ENCODE results near the gene JAG1. TPM values are rescaled to one million over a fixed set of nuclear protein-coding genes. Genes with fewer than 3 reads are reported as not detected.

Gene JAG1
- total and polyA plus RNA-seq, 2 donors (not counting 3 experiments of a cell fraction or from before 2014, with no cell fraction given): 19.7 to 37.0 TPM

GRCh38 chr20:10707068-10707467 is 33.3 kb upstream of the JAG1 start:
- CTCF ChIA-PET: interaction anchor here (1.3 kb wide), 1 partner anchor 10 kb away, joined by 4 read pairs; no protein-coding TSS in a partner anchor
- H3K27ac ChIP-seq (ENCODE audit: insufficient read depth, low read depth, low read length): no peak overlapping the region
- POLR2A ChIA-PET: no interaction called here

More at GRCh38 chr20:10707068-10707467, 33.3 kb upstream of the JAG1 start:
- H3K9me1 ChIP-seq (replicated peaks; ENCODE audit: control insufficient read depth, extremely low read depth, insufficient read depth, low read length): no peaks in the 10 kb centered on the region
- no peak for DNase-seq (ENCODE audit: low read depth, low spot score)
- no peak overlapping the region for H3K4me2 ChIP-seq (ENCODE audit: insufficient read depth, low read length)
- H3K27me3 ChIP-seq (ENCODE audit: control insufficient read depth in 2 of 2, insufficient read depth in 2 of 2, low read length in 2 of 2): no peaks in the 10 kb centered on the region
- H3K9ac ChIP-seq (replicated peaks; ENCODE audit: extremely low read depth, insufficient read depth, low read length): no peak overlapping the region
- dilution Hi-C loops (cut with MboI; ENCODE audit: extremely low pct_ligation_motif_present, low sequenced_read_pairs) (no loop called here), intact Hi-C loops (cut with micrococcal nuclease) (no loop called here)
- BruUV-seq (replicated peaks): no TSS peak
- H2AFZ ChIP-seq (ENCODE audit: low read depth, low read length): no peak overlapping the region
- H3K9me3 ChIP-seq (replicated peaks; ENCODE audit: control insufficient read depth, insufficient read depth, low read length): no peaks in the 10 kb centered on the region
- TF ChIP-seq MYC (IDR thresholded peaks at IDR 0.05; ENCODE audit: low read depth, low read length) (no peak), FOS (IDR thresholded peaks at IDR 0.05; ENCODE audit: borderline replicate concordance, insufficient read depth, low read length) (no peak), MAX (IDR thresholded peaks at IDR 0.05; ENCODE audit: insufficient read depth, insufficient read length) (no peak), CTCF (IDR thresholded peaks at IDR 0.05; ENCODE audit: extremely low read depth in 1 of 2, insufficient read depth in 1 of 2, low read depth in 1 of 2, low read length in 2 of 2) (no peak), EZH2 (IDR thresholded peaks at IDR 0.05; ENCODE audit: borderline replicate concordance, low read depth, low read length, severe bottlenecking) (no peak), GATA2 (IDR thresholded peaks at IDR 0.05; ENCODE audit: insufficient read depth, insufficient read length, low read depth, low read length) (no peak), POLR2AphosphoS5 (IDR thresholded peaks at IDR 0.05; ENCODE audit: insufficient read depth, low read depth, low read length) (no peak), JUN (IDR thresholded peaks at IDR 0.05; ENCODE audit: borderline replicate concordance, insufficient read depth, insufficient read length, low read depth) (no peak), POLR2A (IDR thresholded peaks at IDR 0.05; ENCODE audit: low read depth, low read length) (no peak)
- no peak overlapping the region for H3K4me3 ChIP-seq (replicated peaks in 1 of 3; ENCODE audit: insufficient read depth in 1 of 3, low read depth in 1 of 3, low read length in 3 of 3)
- H3K79me2 ChIP-seq (ENCODE audit: control insufficient read depth, insufficient read depth, low read length): no peaks in the 10 kb centered on the region
- no peaks in the 10 kb centered on the region for H3K4me1 ChIP-seq (ENCODE audit: control insufficient read depth, extremely low read depth, insufficient read depth, low read length)
- FAIRE-seq: no peak
- H4K20me1 ChIP-seq (replicated peaks; ENCODE audit: control insufficient read depth, extremely low read depth, insufficient read depth, low read length): no peaks in the 10 kb centered on the region
- no peaks in the 10 kb centered on the region for H3K36me3 ChIP-seq (ENCODE audit: control insufficient read depth in 2 of 2, extremely low read depth in 1 of 2, insufficient read depth in 2 of 2, low read length in 2 of 2)

All from endothelial cell of umbilical vein (primary cell).